Karpas-422 (cell line): ENCODE data around the gene IL6R. TPM values are rescaled to one million over a fixed set of nuclear protein-coding genes. Genes with fewer than 3 reads are reported as not detected.
A peak's percentile ranks its signal among the peaks of the same experiment; 100 is the strongest.

Experiments
- DNase-seq: peaks from one replicate; pipeline ENCODE4 v3.0.0-alpha.2; 2015
- H2AFZ ChIP-seq: fragments of 200-600 bp; sonication (generic); 2 replicates; pipeline ENCODE4 v1.6.1; 2014; ENCODE audit warnings: antibody characterized with exemption, low read length, mixed read lengths
- H3K27ac ChIP-seq: fragments of 200-600 bp; sonication (generic); 2 replicates; pipeline ENCODE4 v1.5.1; 2014; ENCODE audit warnings: mild to moderate bottlenecking, low read length, moderate library complexity
- H3K27me3 ChIP-seq: fragments of 200-600 bp; sonication (generic); 2 replicates; pipeline ENCODE4 v1.6.1; 2014; ENCODE audit warnings: low read length, mixed read lengths
- H3K36me3 ChIP-seq: fragments of 200-600 bp; sonication (generic); 2 replicates; pipeline ENCODE4 v1.6.1; 2014; ENCODE audit warnings: low read length, mixed read lengths; ENCODE audit not compliant: insufficient read depth
- H3K4me1 ChIP-seq: fragments of 200-600 bp; sonication (generic); 2 replicates; pipeline ENCODE4 v1.6.1; 2014; ENCODE audit warnings: mild to moderate bottlenecking, low read length, mixed read lengths
- H3K4me2 ChIP-seq: fragments of 200-600 bp; sonication (generic); 2 replicates; pipeline ENCODE4 v1.6.1; 2014; ENCODE audit warnings: low read length, low read depth, mild to moderate bottlenecking; ENCODE audit not compliant: poor library complexity, severe bottlenecking
- H3K4me3 ChIP-seq: fragments of 200-600 bp; sonication (generic); 2 replicates; pipeline ENCODE4 v1.5.1; 2014; ENCODE audit warnings: mild to moderate bottlenecking, antibody characterized with exemption, low read length, mixed read lengths
- H3K79me2 ChIP-seq: fragments of 200-600 bp; sonication (generic); 2 replicates; pipeline ENCODE4 v1.6.1; 2014; ENCODE audit warnings: mild to moderate bottlenecking, low read length, mixed read lengths
- H3K9ac ChIP-seq: fragments of 200-600 bp; sonication (generic); 2 replicates; pipeline ENCODE4 v1.6.0; 2014; ENCODE audit warnings: low read length
- H3K9me2 ChIP-seq: fragments of 200-600 bp; sonication (generic), shearing (Covaris generic); replicated peaks from 2 replicates; pipeline ENCODE4 v1.6.0; 2014; ENCODE audit warnings: mild to moderate bottlenecking, low read length, moderate library complexity; ENCODE audit not compliant: insufficient read depth
- H3K9me3 ChIP-seq: fragments of 300-700, 200-600 bp; sonication (generic); 2 replicates; pipeline ENCODE4 v1.6.1; 2014; ENCODE audit warnings: low read length, mixed read lengths
- H4K20me1 ChIP-seq: fragments of 200-600 bp; sonication (generic); 2 replicates; pipeline ENCODE4 v1.6.1; 2014; ENCODE audit warnings: mild to moderate bottlenecking, antibody characterized with exemption, low read length, low read depth; ENCODE audit not compliant: insufficient read depth
- total RNA-seq: library from RNA; depleted of rRNA; stranded (reverse); fragments of >200 nt; shearing (Covaris generic); gene quantifications from 2 replicates; pipeline ENCODE4 v1.2.3, GENCODE V29; 2014; ENCODE audit warnings: low replicate concordance

Gene IL6R
- total RNA-seq, 1 experiment from 2014 or later, result not detected

- no peaks in the 10 kb centered on the region for H3K27me3 ChIP-seq
- H2AFZ ChIP-seq, result no peak overlapping the region
- no peaks in the 10 kb centered on the region for H3K79me2 ChIP-seq
- no peak overlapping the region for H3K27ac ChIP-seq
- H3K9me2 ChIP-seq, result no peaks in the 10 kb centered on the region
- H3K4me1 ChIP-seq, result no peaks in the 10 kb centered on the region
- H3K4me2 ChIP-seq, result no peak overlapping the region
- H3K9me3 ChIP-seq, result no peaks in the 10 kb centered on the region
- no peaks in the 10 kb centered on the region for H3K36me3 ChIP-seq
- DNase-seq, result no peak
- H3K4me3 ChIP-seq, result no peak overlapping the region
- H4K20me1 ChIP-seq, result no peaks in the 10 kb centered on the region
- H3K9ac ChIP-seq, result no peak overlapping the region
These were observed 63.5 kb downstream of the IL6R start for GRCh38 chr1:154468535-154469250.

GRCh38 chr1:154469844-154470560 is 64.9 kb downstream of the IL6R start:
- Histone ChIP-seq H4K20me1 (no peaks in the 10 kb centered on the region), H3K4me2 (no peak overlapping the region), H3K4me3 (no peak overlapping the region), H3K9me3 (no peaks in the 10 kb centered on the region), H2AFZ (no peak overlapping the region), H3K27ac (no peak overlapping the region), H3K27me3 (no peaks in the 10 kb centered on the region), H3K79me2 (no peaks in the 10 kb centered on the region), H3K36me3 (no peaks in the 10 kb centered on the region), H3K9ac (no peak overlapping the region), H3K4me1 (no peaks in the 10 kb centered on the region), H3K9me2 (no peaks in the 10 kb centered on the region)
- no peak for DNase-seq

- H3K9me3 ChIP-seq, result no peaks in the 10 kb centered on the region
- no peaks in the 10 kb centered on the region for H3K4me1 ChIP-seq
- H3K27ac ChIP-seq, result no peak overlapping the region
- H3K9me2 ChIP-seq, result no peaks in the 10 kb centered on the region
- no peaks in the 10 kb centered on the region for H3K79me2 ChIP-seq
- H3K27me3 ChIP-seq, result no peaks in the 10 kb centered on the region
- no peak for DNase-seq
- H3K4me3 ChIP-seq, result no peak overlapping the region
- no peaks in the 10 kb centered on the region for H3K36me3 ChIP-seq
- no peaks in the 10 kb centered on the region for H4K20me1 ChIP-seq
- H3K4me2 ChIP-seq, result no peak overlapping the region
- H2AFZ ChIP-seq, result no peak overlapping the region
- H3K9ac ChIP-seq, result no peak overlapping the region
These were observed 66.2 kb downstream of the IL6R start for GRCh38 chr1:154471304-154471703.

- no peak for DNase-seq
- no peaks in the 10 kb centered on the region for H4K20me1 ChIP-seq
- no peaks in the 10 kb centered on the region for H3K79me2 ChIP-seq
- H3K36me3 ChIP-seq, result no peaks in the 10 kb centered on the region
- no peak overlapping the region for H3K9ac ChIP-seq
- peaks cover 17% of the 10 kb centered on the region for H3K4me1 ChIP-seq
- no peak overlapping the region for H2AFZ ChIP-seq
- H3K4me3 ChIP-seq, result no peak overlapping the region
- H3K27me3 ChIP-seq, result no peaks in the 10 kb centered on the region
- no peaks in the 10 kb centered on the region for H3K9me2 ChIP-seq
- no peak overlapping the region for H3K27ac ChIP-seq
- H3K4me2 ChIP-seq, result no peak overlapping the region
- no peaks in the 10 kb centered on the region for H3K9me3 ChIP-seq
These were observed 69.7 kb downstream of the IL6R start for GRCh38 chr1:154474802-154475201.

- H3K4me1 ChIP-seq, result peaks cover 17% of the 10 kb centered on the region
- H3K27ac ChIP-seq, result no peak overlapping the region
- H3K4me3 ChIP-seq, result no peak overlapping the region
- H3K79me2 ChIP-seq, result no peaks in the 10 kb centered on the region
- H3K9ac ChIP-seq, result no peak overlapping the region
- no peaks in the 10 kb centered on the region for H3K9me3 ChIP-seq
- H3K9me2 ChIP-seq, result no peaks in the 10 kb centered on the region
- no peaks in the 10 kb centered on the region for H4K20me1 ChIP-seq
- H2AFZ ChIP-seq, result no peak overlapping the region
- no peak for DNase-seq
- no peak overlapping the region for H3K4me2 ChIP-seq
- no peaks in the 10 kb centered on the region for H3K27me3 ChIP-seq
- no peaks in the 10 kb centered on the region for H3K36me3 ChIP-seq
These were observed 71.6 kb downstream of the IL6R start for GRCh38 chr1:154476791-154477190.

GRCh38 chr1:154478013-154478412 is 72.9 kb downstream of the IL6R start:
- Histone ChIP-seq H3K27me3 (no peaks in the 10 kb centered on the region), H3K9me3 (no peaks in the 10 kb centered on the region), H3K79me2 (no peaks in the 10 kb centered on the region), H3K9me2 (no peaks in the 10 kb centered on the region), H3K36me3 (no peaks in the 10 kb centered on the region), H3K4me1 (peaks cover 17% of the 10 kb centered on the region), H2AFZ (peak overlapping the region; percentile 87; the same call in 1 of the 2 replicates), H3K4me2 (no peak overlapping the region), H3K4me3 (no peak overlapping the region), H3K9ac (no peak overlapping the region), H3K27ac (no peak overlapping the region), H4K20me1 (no peaks in the 10 kb centered on the region)
- no peak for DNase-seq

- peak; percentile 65 for DNase-seq
- no peaks in the 10 kb centered on the region for H3K9me3 ChIP-seq
- H3K4me2 ChIP-seq, result peak overlapping the region; percentile 17
- no peak overlapping the region for H3K4me3 ChIP-seq
- no peaks in the 10 kb centered on the region for H4K20me1 ChIP-seq
- H3K27ac ChIP-seq, result no peak overlapping the region
- peak overlapping the region; percentile 20; the same call in 1 of the 2 replicates for H3K9ac ChIP-seq
- H3K9me2 ChIP-seq, result no peaks in the 10 kb centered on the region
- peak overlapping the region; percentile 87 for H2AFZ ChIP-seq
- H3K36me3 ChIP-seq, result no peaks in the 10 kb centered on the region
- no peaks in the 10 kb centered on the region for H3K79me2 ChIP-seq
- peaks cover 17% of the 10 kb centered on the region for H3K4me1 ChIP-seq
- no peaks in the 10 kb centered on the region for H3K27me3 ChIP-seq
These were observed 73.5 kb downstream of the IL6R start for GRCh38 chr1:154478639-154479038.

GRCh38 chr1:154479764-154480421 is 74.8 kb downstream of the IL6R start:
- DNase-seq, result peak; percentile 90
- H4K20me1 ChIP-seq, result no peaks in the 10 kb centered on the region
- no peak overlapping the region for H3K9ac ChIP-seq
- no peaks in the 10 kb centered on the region for H3K79me2 ChIP-seq
- H3K9me2 ChIP-seq, result no peaks in the 10 kb centered on the region
- H3K4me3 ChIP-seq, result no peak overlapping the region
- no peak overlapping the region for H3K4me2 ChIP-seq
- no peak overlapping the region for H3K27ac ChIP-seq
- no peaks in the 10 kb centered on the region for H3K9me3 ChIP-seq
- no peak overlapping the region for H2AFZ ChIP-seq
- peaks cover 17% of the 10 kb centered on the region for H3K4me1 ChIP-seq
- no peaks in the 10 kb centered on the region for H3K36me3 ChIP-seq
- no peaks in the 10 kb centered on the region for H3K27me3 ChIP-seq
